HEK293 (cell line): ENCODE measurements around the gene AMMECR1L.
A peak's percentile ranks its signal among the peaks of the same experiment; 100 is the strongest.

Experiments
- CTCF ChIA-PET: fragments of 350-600 bp; formaldehyde crosslinking; extraction: SDS; loops from one replicate; lab custom pipeline; 2021; ENCODE audit warnings: antibody characterized with exemption; lab: Yijun Ruan, JAX
- POLR2A ChIA-PET: fragments of 300-600 bp; formaldehyde crosslinking; extraction: SDS; loops from one replicate; lab custom pipeline; 2020; ENCODE audit warnings: antibody characterized with exemption, inconsistent platforms; lab: Yijun Ruan, JAX
- H3K27ac ChIP-seq: fragments of 200-500 bp; sonication (Bioruptor generic); 2 replicates; pipeline ENCODE4 v1.5.1; 2014; ENCODE audit warnings: low read depth, low read length, control low read depth, inconsistent platforms; ENCODE audit errors: extremely low read depth
- H3K36me3 ChIP-seq, 2 experiments: fragments of 200-500 bp in 1 of 2; sonication (Bioruptor generic) in 1 of 2; 1 replicate in 1 of 2; 2 replicates in 1 of 2; pipeline ENCODE4 v1.5.1; 2014 to 2017; ENCODE audit warnings: inconsistent platforms in 2 of 2, low read length in 2 of 2; ENCODE audit not compliant: control insufficient read depth in 2 of 2, insufficient read depth in 1 of 2
- H3K4me1 ChIP-seq: fragments of 200-500 bp; sonication (Bioruptor generic); 2 replicates; pipeline ENCODE4 v1.5.1; 2014; ENCODE audit warnings: mild to moderate bottlenecking, low read length, inconsistent platforms; ENCODE audit not compliant: control insufficient read depth, insufficient read depth
- H3K4me3 ChIP-seq: 2 replicates; pipeline ENCODE4 v1.5.1; 2011; ENCODE audit warnings: low read depth, mild to moderate bottlenecking, control low read depth, low read length, moderate library complexity
- H3K9me3 ChIP-seq: fragments of 200-500 bp; sonication (Bioruptor generic); 2 replicates; pipeline ENCODE4 v1.5.1; 2014; ENCODE audit warnings: low read depth, low read length, inconsistent platforms; ENCODE audit not compliant: control insufficient read depth, insufficient read depth
- HOXD13 ChIP-seq: sonication (generic); formaldehyde crosslinking; IDR thresholded peaks from 2 replicates; pipeline ENCODE4 v1.8.0; 2022; ENCODE audit warnings: missing genetic modification reagents, borderline replicate concordance
- KLF1 ChIP-seq: fragments of 450-650 bp; formaldehyde crosslinking; IDR thresholded peaks from 2 replicates; pipeline ENCODE4 v1.5.1; 2016; ENCODE audit warnings: missing biosample characterization, missing genetic modification characterization
- KLF9 ChIP-seq: fragments of 450-650 bp; formaldehyde crosslinking; IDR thresholded peaks from 2 replicates; pipeline ENCODE4 v1.5.1; 2016; ENCODE audit warnings: missing biosample characterization, missing genetic modification characterization, low read depth
- OSR2 ChIP-seq: fragments of 450-650 bp; formaldehyde crosslinking; IDR thresholded peaks from 2 replicates; pipeline ENCODE4 v1.5.1; 2016; ENCODE audit warnings: missing biosample characterization, missing genetic modification characterization
- OVOL3 ChIP-seq: fragments of 450-650 bp; formaldehyde crosslinking; IDR thresholded peaks from 2 replicates; pipeline ENCODE4 v1.5.1; 2016; ENCODE audit warnings: missing biosample characterization, missing genetic modification characterization
- PRDM1 ChIP-seq: fragments of 450-650 bp; formaldehyde crosslinking; IDR thresholded peaks from 2 replicates; pipeline ENCODE4; 2016; ENCODE audit warnings: missing biosample characterization, missing genetic modification characterization
- ZBTB17 ChIP-seq: fragments of 450-650 bp; formaldehyde crosslinking; IDR thresholded peaks from 2 replicates; pipeline ENCODE4 v1.5.1; 2016; ENCODE audit warnings: missing biosample characterization, missing genetic modification characterization
- ZNF10 ChIP-seq: fragments of 450-650 bp; formaldehyde crosslinking; IDR thresholded peaks from 2 replicates; pipeline ENCODE4 v1.5.1; 2017; ENCODE audit warnings: missing biosample characterization, missing genetic modification characterization
- ZNF335 ChIP-seq: fragments of 450-650 bp; formaldehyde crosslinking; conservative IDR thresholded peaks from 2 replicates; pipeline ENCODE4 v1.5.1; 2016; ENCODE audit warnings: missing biosample characterization, missing genetic modification characterization
- ZNF350 ChIP-seq: fragments of 450-650 bp; formaldehyde crosslinking; IDR thresholded peaks from 2 replicates; pipeline ENCODE4 v1.5.0; 2017; ENCODE audit warnings: missing biosample characterization, mild to moderate bottlenecking, missing genetic modification characterization
- ZNF548 ChIP-seq: fragments of 450-650 bp; formaldehyde crosslinking; IDR thresholded peaks from 2 replicates; pipeline ENCODE4 v1.5.1; 2016; ENCODE audit warnings: missing biosample characterization, missing genetic modification characterization
- ZNF658 ChIP-seq: fragments of 450-650 bp; formaldehyde crosslinking; IDR thresholded peaks from 2 replicates; pipeline ENCODE4; 2016; ENCODE audit warnings: missing biosample characterization, missing genetic modification characterization
- ZNF670 ChIP-seq: fragments of 450-650 bp; formaldehyde crosslinking; IDR thresholded peaks from 2 replicates; pipeline ENCODE4 v1.5.1; 2016; ENCODE audit warnings: missing biosample characterization, missing genetic modification characterization, low read depth
- ZNF707 ChIP-seq: fragments of 450-650 bp; formaldehyde crosslinking; IDR thresholded peaks from 2 replicates; pipeline ENCODE4 v1.5.1; 2016; ENCODE audit warnings: missing biosample characterization, missing genetic modification characterization
- TF ChIP-seq, protein P1 (sequence below): fragments of 450-650 bp; formaldehyde crosslinking; IDR thresholded peaks from 2 replicates; pipeline ENCODE4; 2016; ENCODE audit warnings: missing biosample characterization, missing genetic modification characterization
- TF ChIP-seq, protein P2 (sequence below): fragments of 450-650 bp; formaldehyde crosslinking; optimal IDR thresholded peaks from 2 replicates; pipeline ENCODE3; 2016; ENCODE audit warnings: missing biosample characterization, mild to moderate bottlenecking, missing genetic modification characterization
- TF ChIP-seq, protein P3 (sequence below): fragments of 450-650 bp; formaldehyde crosslinking; IDR thresholded peaks from 2 replicates; pipeline ENCODE4 v1.5.1; 2017; ENCODE audit warnings: missing biosample characterization, missing genetic modification characterization
- TF ChIP-seq, protein P4 (sequence below): fragments of 450-650 bp; formaldehyde crosslinking; IDR thresholded peaks from 2 replicates; pipeline ENCODE4 v1.5.0; 2017; ENCODE audit warnings: missing biosample characterization, missing genetic modification characterization, borderline replicate concordance
- TF ChIP-seq, protein P5 (sequence below): fragments of 450-650 bp; formaldehyde crosslinking; IDR thresholded peaks from 2 replicates; pipeline ENCODE4 v1.5.1; 2016; ENCODE audit warnings: missing biosample characterization, missing genetic modification characterization
- TF ChIP-seq, protein P6 (sequence below): fragments of 450-650 bp; formaldehyde crosslinking; IDR thresholded peaks from 2 replicates; pipeline ENCODE4 v1.5.1; 2017; ENCODE audit warnings: missing biosample characterization, missing genetic modification characterization

AMMECR1L gene

DNA sequence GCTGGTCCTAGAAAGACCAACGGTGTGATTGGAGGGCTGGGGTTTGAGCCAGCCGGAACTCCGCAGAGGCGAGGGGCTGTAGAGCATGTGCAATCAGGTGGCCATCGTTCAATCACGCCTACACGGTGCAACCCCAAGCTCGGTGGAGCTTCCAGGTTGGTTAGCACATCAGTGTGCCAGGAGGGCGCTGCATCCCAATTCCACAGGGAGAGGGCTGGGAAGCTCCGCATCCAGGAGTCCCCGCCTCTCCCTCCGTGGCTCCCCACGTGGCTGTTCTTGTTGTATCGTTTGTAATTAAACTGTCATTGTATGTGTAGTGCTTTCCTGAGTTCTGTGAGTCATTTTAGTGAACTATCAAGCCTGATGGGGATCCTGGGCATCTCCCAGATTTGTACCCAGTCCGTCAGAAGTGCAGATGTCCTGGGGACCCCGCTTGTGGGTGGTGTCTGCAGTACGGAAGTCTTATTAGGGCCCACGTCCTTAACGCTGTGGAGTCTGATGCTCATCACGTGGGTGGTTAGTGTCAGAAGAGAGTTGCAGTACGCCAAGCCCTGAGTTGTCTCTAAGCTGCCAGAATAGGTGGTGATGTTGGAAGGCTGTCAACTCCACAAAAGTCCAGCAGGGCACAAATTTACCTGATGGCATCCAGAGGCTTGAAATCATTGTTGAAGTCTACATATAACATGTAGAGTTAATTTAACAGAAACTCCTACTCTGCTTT lies 20.6 kb upstream of the AMMECR1L start:
- CTCF ChIA-PET, result no interaction called here
- TF ChIP-seq, protein P1, sequence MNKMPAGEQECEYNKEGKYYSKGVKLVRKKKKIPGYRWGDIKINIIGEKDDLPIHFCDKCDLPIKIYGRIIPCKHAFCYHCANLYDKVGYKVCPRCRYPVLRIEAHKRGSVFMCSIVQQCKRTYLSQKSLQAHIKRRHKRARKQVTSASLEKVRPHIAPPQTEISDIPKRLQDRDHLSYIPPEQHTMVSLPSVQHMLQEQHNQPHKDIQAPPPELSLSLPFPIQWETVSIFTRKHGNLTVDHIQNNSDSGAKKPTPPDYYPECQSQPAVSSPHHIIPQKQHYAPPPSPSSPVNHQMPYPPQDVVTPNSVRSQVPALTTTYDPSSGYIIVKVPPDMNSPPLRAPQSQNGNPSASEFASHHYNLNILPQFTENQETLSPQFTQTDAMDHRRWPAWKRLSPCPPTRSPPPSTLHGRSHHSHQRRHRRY (tag by site-specific recombination), result no peak
- peak; percentile 41; the same call in 1 of the 2 replicates for TF ChIP-seq ZBTB17 (tag by site-specific recombination)
- no peak for TF ChIP-seq ZNF670 (tag by site-specific recombination)
- no peak for TF ChIP-seq ZNF10
- TF ChIP-seq, all 188 proteins: peak for 1
- Histone ChIP-seq H3K4me1 (no peaks in the 10 kb centered on the region), H3K27ac (no peak overlapping the region), H3K36me3 (no peaks in the 10 kb centered on the region), H3K4me3 (no peak overlapping the region), H3K9me3 (no peaks in the 10 kb centered on the region)
- POLR2A ChIA-PET, result interaction anchor here (0.7 kb wide), 1 partner anchor 108 kb away, joined by 4 read pairs; no protein-coding TSS in a partner anchor

DNA sequence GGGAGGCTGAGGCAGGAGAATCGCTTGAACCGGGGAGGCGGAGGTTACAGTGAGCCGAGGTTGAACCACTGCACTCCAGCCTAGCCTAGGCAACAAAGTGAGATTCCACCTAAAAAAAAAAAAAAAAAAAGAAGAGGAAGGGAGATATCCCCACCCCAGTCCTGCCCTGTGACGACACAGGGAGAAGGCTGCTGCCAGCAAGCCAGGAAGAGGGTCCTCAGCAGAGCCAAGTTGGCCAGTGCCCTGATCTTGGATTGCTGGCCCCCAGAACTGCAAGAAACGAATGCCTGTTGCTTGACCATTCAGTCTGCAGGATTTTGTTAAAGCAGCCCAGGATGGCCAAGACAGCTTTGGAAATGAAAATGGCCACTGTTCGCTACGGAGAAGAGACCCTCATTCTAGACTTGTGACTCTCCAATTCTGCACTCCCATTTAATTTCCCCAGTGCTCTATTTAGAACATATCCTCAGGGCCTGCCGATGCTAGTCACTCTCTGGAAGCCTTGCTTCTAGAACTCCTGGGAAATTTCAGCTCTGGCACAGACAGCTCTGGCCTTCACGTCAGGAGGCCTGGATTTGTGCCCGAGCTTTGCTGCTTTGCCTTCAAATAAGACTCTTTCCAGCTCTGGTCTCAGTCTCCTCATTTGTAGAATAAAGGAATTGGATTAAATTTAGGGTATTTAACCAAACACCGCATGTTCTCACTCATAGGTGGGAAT lies 15.7 kb upstream of the AMMECR1L start:
- no peak overlapping the region for H3K27ac ChIP-seq
- TF ChIP-seq ZNF707, result no peak
- TF ChIP-seq PRDM1 (tag by site-specific recombination), result no peak
- TF ChIP-seq, protein P2, sequence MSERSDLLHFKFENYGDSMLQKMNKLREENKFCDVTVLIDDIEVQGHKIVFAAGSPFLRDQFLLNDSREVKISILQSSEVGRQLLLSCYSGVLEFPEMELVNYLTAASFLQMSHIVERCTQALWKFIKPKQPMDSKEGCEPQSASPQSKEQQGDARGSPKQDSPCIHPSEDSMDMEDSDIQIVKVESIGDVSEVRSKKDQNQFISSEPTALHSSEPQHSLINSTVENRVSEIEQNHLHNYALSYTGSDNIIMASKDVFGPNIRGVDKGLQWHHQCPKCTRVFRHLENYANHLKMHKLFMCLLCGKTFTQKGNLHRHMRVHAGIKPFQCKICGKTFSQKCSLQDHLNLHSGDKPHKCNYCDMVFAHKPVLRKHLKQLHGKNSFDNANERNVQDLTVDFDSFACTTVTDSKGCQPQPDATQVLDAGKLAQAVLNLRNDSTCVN (tag by site-specific recombination), result no peak
- TF ChIP-seq ZNF350 (tag by site-specific recombination), result no peak
- TF ChIP-seq ZNF670 (tag by site-specific recombination), result no peak
- TF ChIP-seq, protein P3, sequence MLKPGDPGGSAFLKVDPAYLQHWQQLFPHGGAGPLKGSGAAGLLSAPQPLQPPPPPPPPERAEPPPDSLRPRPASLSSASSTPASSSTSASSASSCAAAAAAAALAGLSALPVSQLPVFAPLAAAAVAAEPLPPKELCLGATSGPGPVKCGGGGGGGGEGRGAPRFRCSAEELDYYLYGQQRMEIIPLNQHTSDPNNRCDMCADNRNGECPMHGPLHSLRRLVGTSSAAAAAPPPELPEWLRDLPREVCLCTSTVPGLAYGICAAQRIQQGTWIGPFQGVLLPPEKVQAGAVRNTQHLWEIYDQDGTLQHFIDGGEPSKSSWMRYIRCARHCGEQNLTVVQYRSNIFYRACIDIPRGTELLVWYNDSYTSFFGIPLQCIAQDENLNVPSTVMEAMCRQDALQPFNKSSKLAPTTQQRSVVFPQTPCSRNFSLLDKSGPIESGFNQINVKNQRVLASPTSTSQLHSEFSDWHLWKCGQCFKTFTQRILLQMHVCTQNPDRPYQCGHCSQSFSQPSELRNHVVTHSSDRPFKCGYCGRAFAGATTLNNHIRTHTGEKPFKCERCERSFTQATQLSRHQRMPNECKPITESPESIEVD (tag by site-specific recombination), result no peak
- no peak for TF ChIP-seq ZNF335 (tag by site-specific recombination)
- TF ChIP-seq KLF1 (tag by site-specific recombination), result no peak
- TF ChIP-seq, protein P4, sequence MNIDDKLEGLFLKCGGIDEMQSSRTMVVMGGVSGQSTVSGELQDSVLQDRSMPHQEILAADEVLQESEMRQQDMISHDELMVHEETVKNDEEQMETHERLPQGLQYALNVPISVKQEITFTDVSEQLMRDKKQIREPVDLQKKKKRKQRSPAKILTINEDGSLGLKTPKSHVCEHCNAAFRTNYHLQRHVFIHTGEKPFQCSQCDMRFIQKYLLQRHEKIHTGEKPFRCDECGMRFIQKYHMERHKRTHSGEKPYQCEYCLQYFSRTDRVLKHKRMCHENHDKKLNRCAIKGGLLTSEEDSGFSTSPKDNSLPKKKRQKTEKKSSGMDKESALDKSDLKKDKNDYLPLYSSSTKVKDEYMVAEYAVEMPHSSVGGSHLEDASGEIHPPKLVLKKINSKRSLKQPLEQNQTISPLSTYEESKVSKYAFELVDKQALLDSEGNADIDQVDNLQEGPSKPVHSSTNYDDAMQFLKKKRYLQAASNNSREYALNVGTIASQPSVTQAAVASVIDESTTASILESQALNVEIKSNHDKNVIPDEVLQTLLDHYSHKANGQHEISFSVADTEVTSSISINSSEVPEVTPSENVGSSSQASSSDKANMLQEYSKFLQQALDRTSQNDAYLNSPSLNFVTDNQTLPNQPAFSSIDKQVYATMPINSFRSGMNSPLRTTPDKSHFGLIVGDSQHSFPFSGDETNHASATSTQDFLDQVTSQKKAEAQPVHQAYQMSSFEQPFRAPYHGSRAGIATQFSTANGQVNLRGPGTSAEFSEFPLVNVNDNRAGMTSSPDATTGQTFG (tag by site-specific recombination), result no peak
- TF ChIP-seq, protein P5, sequence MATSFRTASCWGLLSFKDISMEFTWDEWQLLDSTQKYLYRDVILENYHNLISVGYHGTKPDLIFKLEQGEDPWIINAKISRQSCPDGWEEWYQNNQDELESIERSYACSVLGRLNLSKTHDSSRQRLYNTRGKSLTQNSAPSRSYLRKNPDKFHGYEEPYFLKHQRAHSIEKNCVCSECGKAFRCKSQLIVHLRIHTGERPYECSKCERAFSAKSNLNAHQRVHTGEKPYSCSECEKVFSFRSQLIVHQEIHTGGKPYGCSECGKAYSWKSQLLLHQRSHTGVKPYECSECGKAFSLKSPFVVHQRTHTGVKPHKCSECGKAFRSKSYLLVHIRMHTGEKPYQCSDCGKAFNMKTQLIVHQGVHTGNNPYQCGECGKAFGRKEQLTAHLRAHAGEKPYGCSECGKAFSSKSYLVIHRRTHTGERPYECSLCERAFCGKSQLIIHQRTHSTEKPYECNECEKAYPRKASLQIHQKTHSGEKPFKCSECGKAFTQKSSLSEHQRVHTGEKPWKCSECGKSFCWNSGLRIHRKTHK (tag by site-specific recombination), result no peak
- TF ChIP-seq ZNF548, result no peak
- no peak for TF ChIP-seq HOXD13 (CRISPR knock-in tag)
- no peak for TF ChIP-seq OVOL3 (tag by site-specific recombination)
- TF ChIP-seq ZNF658 (tag by site-specific recombination), result no peak
- TF ChIP-seq OSR2 (tag by site-specific recombination), result no peak
- TF ChIP-seq, protein P6, sequence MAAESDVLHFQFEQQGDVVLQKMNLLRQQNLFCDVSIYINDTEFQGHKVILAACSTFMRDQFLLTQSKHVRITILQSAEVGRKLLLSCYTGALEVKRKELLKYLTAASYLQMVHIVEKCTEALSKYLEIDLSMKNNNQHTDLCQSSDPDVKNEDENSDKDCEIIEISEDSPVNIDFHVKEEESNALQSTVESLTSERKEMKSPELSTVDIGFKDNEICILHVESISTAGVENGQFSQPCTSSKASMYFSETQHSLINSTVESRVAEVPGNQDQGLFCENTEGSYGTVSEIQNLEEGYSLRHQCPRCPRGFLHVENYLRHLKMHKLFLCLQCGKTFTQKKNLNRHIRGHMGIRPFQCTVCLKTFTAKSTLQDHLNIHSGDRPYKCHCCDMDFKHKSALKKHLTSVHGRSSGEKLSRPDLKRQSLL (tag by site-specific recombination), result no peak
- TF ChIP-seq KLF9 (tag by site-specific recombination), result no peak
- no peaks in the 10 kb centered on the region for H3K36me3 ChIP-seq
- POLR2A ChIA-PET, result no interaction called here
- H3K4me1 ChIP-seq, result no peaks in the 10 kb centered on the region
- no peaks in the 10 kb centered on the region for H3K9me3 ChIP-seq
- CTCF ChIA-PET, result no interaction called here
- H3K4me3 ChIP-seq, result no peak overlapping the region
